HepG2 (cell line): ENCODE measurements around the gene PEX11B. TPM values are rescaled to one million over a fixed set of nuclear protein-coding genes. Genes with fewer than 3 reads are reported as not detected.

Experiments used
- CC2D1A ChIP-seq: sonication (generic); formaldehyde crosslinking; IDR thresholded peaks from 2 replicates; pipeline ENCODE4 v1.8.1; 2023; ENCODE audit warnings: mild to moderate bottlenecking, missing genetic modification reagents
- HOXA5 ChIP-seq: sonication (generic); formaldehyde crosslinking; IDR thresholded peaks from 2 replicates; pipeline ENCODE4 v1.4.0; 2020; ENCODE audit warnings: missing genetic modification reagents
- KAT8 ChIP-seq: IDR thresholded peaks from 2 replicates; pipeline ENCODE4 v1.6.1; 2016; ENCODE audit warnings: missing genetic modification reagents, missing compliant biosample characterization
- KDM3A ChIP-seq: IDR thresholded peaks from 2 replicates; pipeline ENCODE4 v1.6.1; 2018; ENCODE audit warnings: low read depth, missing compliant biosample characterization
- NFE2L1 ChIP-seq: sonication (generic); formaldehyde crosslinking; IDR thresholded peaks from 2 replicates; pipeline ENCODE4 v1.4.0; 2020; ENCODE audit warnings: missing genetic modification reagents, mild to moderate bottlenecking, borderline replicate concordance
- SALL1 ChIP-seq: sonication (generic); formaldehyde crosslinking; IDR thresholded peaks from 2 replicates; pipeline ENCODE4 v1.8.0; 2022; ENCODE audit warnings: mild to moderate bottlenecking, missing genetic modification reagents
- SRSF1 ChIP-seq: fragments of 200-400 bp; formaldehyde crosslinking; optimal IDR thresholded peaks from 2 replicates; pipeline ENCODE3; 2017; ENCODE audit warnings: mild to moderate bottlenecking, low read depth, low read length, moderate library complexity
- ZNF232 ChIP-seq: sonication (generic); formaldehyde crosslinking; IDR thresholded peaks from 2 replicates; pipeline ENCODE4 v1.4.0; 2020; ENCODE audit warnings: missing genetic modification reagents, borderline replicate concordance
- ZNF34 ChIP-seq: sonication (generic); formaldehyde crosslinking; IDR thresholded peaks from 2 replicates; pipeline ENCODE4 v1.4.0; 2020; ENCODE audit warnings: mild to moderate bottlenecking, missing genetic modification reagents, borderline replicate concordance
- ZNF724P ChIP-seq: sonication (generic); formaldehyde crosslinking; IDR thresholded peaks from 2 replicates; pipeline ENCODE4 v1.8.0; 2022; ENCODE audit warnings: missing genetic modification reagents, borderline replicate concordance
- polyA plus RNA-seq, 8 experiments: library from polyadenylated mRNA; depleted of rRNA in 3 of 8; stranded (reverse) in 7 of 8; unstranded in 1 of 8; fragments of >200 nt; fragmentation: Illumina TruSeq in 4 of 8; extraction: Trizol in 4 of 8; gene quantifications; 2 replicates each; pipeline versions ENCODE4 v1.2.1 to v1.2.3, GENCODE V29; 2011 to 2016; ENCODE audit warnings: low read depth in 4 of 8, missing spikeins in 1 of 8, mixed read lengths in 1 of 8; ENCODE audit not compliant: insufficient read depth in 1 of 8
- total RNA-seq, 5 experiments: library from RNA; depleted of rRNA; stranded (reverse); fragments of >200 nt; fragmentation: Illumina TruSeq; extraction: Trizol; gene quantifications; 2 replicates each; pipeline ENCODE4 v1.2.3, GENCODE V29; 2016; ENCODE audit warnings: low read depth in 1 of 5
- TF ChIP-seq, protein P1 (sequence below): sonication (generic); formaldehyde crosslinking; conservative IDR thresholded peaks from 2 replicates; pipeline ENCODE4 v1.8.0; 2022; ENCODE audit warnings: missing genetic modification reagents
- TF ChIP-seq, protein P2 (sequence below): IDR thresholded peaks from 2 replicates; pipeline ENCODE4 v1.6.1; 2012; ENCODE audit warnings: low read length, improper control_type of control experiment
- TF ChIP-seq, protein P3 (sequence below): sonication (generic); formaldehyde crosslinking; IDR thresholded peaks from 2 replicates; pipeline ENCODE4 v1.4.0; 2020; ENCODE audit warnings: mild to moderate bottlenecking, low read depth, missing genetic modification reagents
- TF ChIP-seq, protein P4 (sequence below): IDR thresholded peaks from 2 replicates; pipeline ENCODE4 v1.6.1; 2018; ENCODE audit warnings: missing genetic modification reagents, mild to moderate bottlenecking, missing compliant biosample characterization
- TF ChIP-seq, protein P5 (sequence below): sonication (generic); formaldehyde crosslinking; IDR thresholded peaks from 2 replicates; pipeline ENCODE4 v1.4.0; 2020; ENCODE audit warnings: mild to moderate bottlenecking, missing genetic modification reagents
- TF ChIP-seq, protein P6 (sequence below): sonication (generic); formaldehyde crosslinking; IDR thresholded peaks from 2 replicates; pipeline ENCODE4 v1.5.0; 2020; ENCODE audit warnings: missing genetic modification reagents, mild to moderate bottlenecking, borderline replicate concordance
- TF ChIP-seq, protein P7 (sequence below): sonication (generic); formaldehyde crosslinking; IDR thresholded peaks from 2 replicates; pipeline ENCODE4 v1.4.0; 2020; ENCODE audit warnings: mild to moderate bottlenecking, missing genetic modification reagents

PEX11B gene
- total and polyA plus RNA-seq, 2 of the 13 experiments (the other 11 are each of a cell fraction or from before 2014, with no cell fraction given): 21.6 to 48.4 TPM

DNA sequence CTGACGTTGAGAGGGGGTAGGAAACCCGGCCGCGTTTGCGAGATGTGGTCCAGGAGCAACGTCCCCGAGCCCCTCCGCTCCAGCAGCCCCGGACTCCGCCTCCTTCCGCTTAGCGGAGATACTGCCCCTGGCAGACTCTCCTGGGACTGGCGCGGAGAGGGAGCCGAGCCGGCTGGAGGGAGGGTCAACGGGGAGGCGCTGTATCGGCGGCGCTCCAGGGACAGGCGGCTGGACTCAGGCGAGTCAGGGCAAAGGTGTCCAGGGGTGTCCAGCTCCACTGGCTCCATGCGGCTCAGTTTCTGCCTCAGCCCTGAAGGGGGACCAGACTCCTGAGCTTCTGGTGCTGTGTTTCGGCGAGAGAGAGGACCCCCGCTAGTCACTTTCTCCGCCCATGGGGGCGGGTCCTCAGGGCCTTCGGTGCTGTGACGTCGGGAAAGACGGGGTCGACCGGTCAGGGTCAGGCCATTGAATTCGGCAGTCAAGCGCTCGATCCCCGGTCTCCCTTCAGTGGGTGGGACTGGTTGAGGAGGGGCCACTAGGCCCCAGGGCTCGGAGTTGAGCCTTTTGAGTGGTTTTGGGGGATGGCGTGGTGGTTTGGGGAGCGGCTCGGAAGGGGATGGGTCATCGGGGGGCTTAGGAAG lies 42.1 kb upstream of the PEX11B start (continued):
- TF ChIP-seq, protein P1, sequence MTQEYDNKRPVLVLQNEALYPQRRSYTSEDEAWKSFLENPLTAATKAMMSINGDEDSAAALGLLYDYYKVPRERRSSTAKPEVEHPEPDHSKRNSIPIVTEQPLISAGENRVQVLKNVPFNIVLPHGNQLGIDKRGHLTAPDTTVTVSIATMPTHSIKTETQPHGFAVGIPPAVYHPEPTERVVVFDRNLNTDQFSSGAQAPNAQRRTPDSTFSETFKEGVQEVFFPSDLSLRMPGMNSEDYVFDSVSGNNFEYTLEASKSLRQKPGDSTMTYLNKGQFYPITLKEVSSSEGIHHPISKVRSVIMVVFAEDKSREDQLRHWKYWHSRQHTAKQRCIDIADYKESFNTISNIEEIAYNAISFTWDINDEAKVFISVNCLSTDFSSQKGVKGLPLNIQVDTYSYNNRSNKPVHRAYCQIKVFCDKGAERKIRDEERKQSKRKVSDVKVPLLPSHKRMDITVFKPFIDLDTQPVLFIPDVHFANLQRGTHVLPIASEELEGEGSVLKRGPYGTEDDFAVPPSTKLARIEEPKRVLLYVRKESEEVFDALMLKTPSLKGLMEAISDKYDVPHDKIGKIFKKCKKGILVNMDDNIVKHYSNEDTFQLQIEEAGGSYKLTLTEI (CRISPR knock-in tag): no peak
- TF ChIP-seq, protein P2, sequence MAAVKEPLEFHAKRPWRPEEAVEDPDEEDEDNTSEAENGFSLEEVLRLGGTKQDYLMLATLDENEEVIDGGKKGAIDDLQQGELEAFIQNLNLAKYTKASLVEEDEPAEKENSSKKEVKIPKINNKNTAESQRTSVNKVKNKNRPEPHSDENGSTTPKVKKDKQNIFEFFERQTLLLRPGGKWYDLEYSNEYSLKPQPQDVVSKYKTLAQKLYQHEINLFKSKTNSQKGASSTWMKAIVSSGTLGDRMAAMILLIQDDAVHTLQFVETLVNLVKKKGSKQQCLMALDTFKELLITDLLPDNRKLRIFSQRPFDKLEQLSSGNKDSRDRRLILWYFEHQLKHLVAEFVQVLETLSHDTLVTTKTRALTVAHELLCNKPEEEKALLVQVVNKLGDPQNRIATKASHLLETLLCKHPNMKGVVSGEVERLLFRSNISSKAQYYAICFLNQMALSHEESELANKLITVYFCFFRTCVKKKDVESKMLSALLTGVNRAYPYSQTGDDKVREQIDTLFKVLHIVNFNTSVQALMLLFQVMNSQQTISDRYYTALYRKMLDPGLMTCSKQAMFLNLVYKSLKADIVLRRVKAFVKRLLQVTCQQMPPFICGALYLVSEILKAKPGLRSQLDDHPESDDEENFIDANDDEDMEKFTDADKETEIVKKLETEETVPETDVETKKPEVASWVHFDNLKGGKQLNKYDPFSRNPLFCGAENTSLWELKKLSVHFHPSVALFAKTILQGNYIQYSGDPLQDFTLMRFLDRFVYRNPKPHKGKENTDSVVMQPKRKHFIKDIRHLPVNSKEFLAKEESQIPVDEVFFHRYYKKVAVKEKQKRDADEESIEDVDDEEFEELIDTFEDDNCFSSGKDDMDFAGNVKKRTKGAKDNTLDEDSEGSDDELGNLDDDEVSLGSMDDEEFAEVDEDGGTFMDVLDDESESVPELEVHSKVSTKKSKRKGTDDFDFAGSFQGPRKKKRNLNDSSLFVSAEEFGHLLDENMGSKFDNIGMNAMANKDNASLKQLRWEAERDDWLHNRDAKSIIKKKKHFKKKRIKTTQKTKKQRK: no peak
- TF ChIP-seq SALL1 (CRISPR knock-in tag) (peak; percentile 49; the same call in 1 of the 2 replicates), HOXA5 (CRISPR knock-in tag) (no peak), KDM3A (CRISPR knock-in tag) (peak; percentile 42; the same call in 1 of the 2 replicates), KAT8 (CRISPR knock-in tag) (peak; percentile 61), ZNF724P (peak; percentile 52; the same call in 1 of the 2 replicates), NFE2L1 (CRISPR knock-in tag) (no peak), ZNF232 (CRISPR knock-in tag) (0 out of 2 replicates have a peak, but pooled peaks have one; percentile 27), CC2D1A (CRISPR knock-in tag) (no peak), SRSF1 (peak; percentile 43), ZNF34 (CRISPR knock-in tag) (0 out of 2 replicates have a peak, but pooled peaks have one; percentile 38)
- TF ChIP-seq, protein P3, sequence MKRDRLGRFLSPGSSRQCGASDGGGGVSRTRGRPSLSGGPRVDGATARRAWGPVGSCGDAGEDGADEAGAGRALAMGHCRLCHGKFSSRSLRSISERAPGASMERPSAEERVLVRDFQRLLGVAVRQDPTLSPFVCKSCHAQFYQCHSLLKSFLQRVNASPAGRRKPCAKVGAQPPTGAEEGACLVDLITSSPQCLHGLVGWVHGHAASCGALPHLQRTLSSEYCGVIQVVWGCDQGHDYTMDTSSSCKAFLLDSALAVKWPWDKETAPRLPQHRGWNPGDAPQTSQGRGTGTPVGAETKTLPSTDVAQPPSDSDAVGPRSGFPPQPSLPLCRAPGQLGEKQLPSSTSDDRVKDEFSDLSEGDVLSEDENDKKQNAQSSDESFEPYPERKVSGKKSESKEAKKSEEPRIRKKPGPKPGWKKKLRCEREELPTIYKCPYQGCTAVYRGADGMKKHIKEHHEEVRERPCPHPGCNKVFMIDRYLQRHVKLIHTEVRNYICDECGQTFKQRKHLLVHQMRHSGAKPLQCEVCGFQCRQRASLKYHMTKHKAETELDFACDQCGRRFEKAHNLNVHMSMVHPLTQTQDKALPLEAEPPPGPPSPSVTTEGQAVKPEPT (CRISPR knock-in tag): no peak
- TF ChIP-seq, protein P4, sequence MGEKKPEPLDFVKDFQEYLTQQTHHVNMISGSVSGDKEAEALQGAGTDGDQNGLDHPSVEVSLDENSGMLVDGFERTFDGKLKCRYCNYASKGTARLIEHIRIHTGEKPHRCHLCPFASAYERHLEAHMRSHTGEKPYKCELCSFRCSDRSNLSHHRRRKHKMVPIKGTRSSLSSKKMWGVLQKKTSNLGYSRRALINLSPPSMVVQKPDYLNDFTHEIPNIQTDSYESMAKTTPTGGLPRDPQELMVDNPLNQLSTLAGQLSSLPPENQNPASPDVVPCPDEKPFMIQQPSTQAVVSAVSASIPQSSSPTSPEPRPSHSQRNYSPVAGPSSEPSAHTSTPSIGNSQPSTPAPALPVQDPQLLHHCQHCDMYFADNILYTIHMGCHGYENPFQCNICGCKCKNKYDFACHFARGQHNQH (CRISPR knock-in tag): peak; percentile 77; the same call in 1 of the 2 replicates
- TF ChIP-seq, protein P5, sequence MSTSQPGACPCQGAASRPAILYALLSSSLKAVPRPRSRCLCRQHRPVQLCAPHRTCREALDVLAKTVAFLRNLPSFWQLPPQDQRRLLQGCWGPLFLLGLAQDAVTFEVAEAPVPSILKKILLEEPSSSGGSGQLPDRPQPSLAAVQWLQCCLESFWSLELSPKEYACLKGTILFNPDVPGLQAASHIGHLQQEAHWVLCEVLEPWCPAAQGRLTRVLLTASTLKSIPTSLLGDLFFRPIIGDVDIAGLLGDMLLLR (CRISPR knock-in tag): no peak
- TF ChIP-seq, protein P6, sequence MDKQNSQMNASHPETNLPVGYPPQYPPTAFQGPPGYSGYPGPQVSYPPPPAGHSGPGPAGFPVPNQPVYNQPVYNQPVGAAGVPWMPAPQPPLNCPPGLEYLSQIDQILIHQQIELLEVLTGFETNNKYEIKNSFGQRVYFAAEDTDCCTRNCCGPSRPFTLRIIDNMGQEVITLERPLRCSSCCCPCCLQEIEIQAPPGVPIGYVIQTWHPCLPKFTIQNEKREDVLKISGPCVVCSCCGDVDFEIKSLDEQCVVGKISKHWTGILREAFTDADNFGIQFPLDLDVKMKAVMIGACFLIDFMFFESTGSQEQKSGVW (CRISPR knock-in tag): no peak
- TF ChIP-seq, protein P7, sequence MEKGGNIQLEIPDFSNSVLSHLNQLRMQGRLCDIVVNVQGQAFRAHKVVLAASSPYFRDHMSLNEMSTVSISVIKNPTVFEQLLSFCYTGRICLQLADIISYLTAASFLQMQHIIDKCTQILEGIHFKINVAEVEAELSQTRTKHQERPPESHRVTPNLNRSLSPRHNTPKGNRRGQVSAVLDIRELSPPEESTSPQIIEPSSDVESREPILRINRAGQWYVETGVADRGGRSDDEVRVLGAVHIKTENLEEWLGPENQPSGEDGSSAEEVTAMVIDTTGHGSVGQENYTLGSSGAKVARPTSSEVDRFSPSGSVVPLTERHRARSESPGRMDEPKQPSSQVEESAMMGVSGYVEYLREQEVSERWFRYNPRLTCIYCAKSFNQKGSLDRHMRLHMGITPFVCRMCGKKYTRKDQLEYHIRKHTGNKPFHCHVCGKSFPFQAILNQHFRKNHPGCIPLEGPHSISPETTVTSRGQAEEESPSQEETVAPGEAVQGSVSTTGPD (CRISPR knock-in tag): 0 out of 2 replicates have a peak, but pooled peaks have one; percentile 1
